ENCODE measurements around the gene ZNF385B.

The ZNF385B gene

GRCh38 chr2:179554639-179555386 is 306.6 kb downstream of the ZNF385B start:
- Histone ChIP-seq H3K27ac (replicated peaks) (no peak overlapping the region), H3K4me3 (replicated peaks; ENCODE audit: insufficient read depth, low read length) (no peak overlapping the region), H3K27me3 (ENCODE audit: insufficient read depth, poor library complexity, severe bottlenecking) (no peaks in the 10 kb centered on the region)
- DNase-seq (ENCODE audit: low read depth in 1 of 2, low spot score in 1 of 2): no peak
- no peak for TF ChIP-seq REST (IDR thresholded peaks at IDR 0.05; ENCODE audit: insufficient replicate concordance, low read depth)
- TF ChIP-seq SPI1 (IDR thresholded peaks at IDR 0.05; ENCODE audit: borderline replicate concordance, low read depth): no peak
- no peak for TF ChIP-seq POLR2AphosphoS5 (IDR thresholded peaks at IDR 0.05; ENCODE audit: low read depth)
- no peak for TF ChIP-seq CTCF (IDR thresholded peaks at IDR 0.05; ENCODE audit: insufficient read depth, low read length)
- no peak for TF ChIP-seq GABPA (IDR thresholded peaks at IDR 0.05; ENCODE audit: low read depth)

GRCh38 chr2:179553382-179553781 is 308.0 kb downstream of the ZNF385B start:
- DNase-seq (ENCODE audit: low read depth in 1 of 2, low spot score in 1 of 2): no peak
- H3K27me3 ChIP-seq (ENCODE audit: insufficient read depth, poor library complexity, severe bottlenecking): no peaks in the 10 kb centered on the region
- TF ChIP-seq POLR2AphosphoS5 (IDR thresholded peaks at IDR 0.05; ENCODE audit: low read depth): no peak
- no peak for TF ChIP-seq CTCF (IDR thresholded peaks at IDR 0.05; ENCODE audit: insufficient read depth, low read length)
- TF ChIP-seq REST (IDR thresholded peaks at IDR 0.05; ENCODE audit: insufficient replicate concordance, low read depth): no peak
- TF ChIP-seq SPI1 (IDR thresholded peaks at IDR 0.05; ENCODE audit: borderline replicate concordance, low read depth): no peak
- no peak overlapping the region for H3K4me3 ChIP-seq (replicated peaks; ENCODE audit: insufficient read depth, low read length)
- no peak overlapping the region for H3K27ac ChIP-seq (replicated peaks)

GRCh38 chr2:179551539-179552045 is 309.8 kb downstream of the ZNF385B start:
- H3K4me3 ChIP-seq (replicated peaks; ENCODE audit: insufficient read depth, low read length): no peak overlapping the region
- H3K27ac ChIP-seq (replicated peaks): no peak overlapping the region
- TF ChIP-seq POLR2AphosphoS5 (IDR thresholded peaks at IDR 0.05; ENCODE audit: low read depth) (no peak), SPI1 (IDR thresholded peaks at IDR 0.05; ENCODE audit: borderline replicate concordance, low read depth) (no peak), GABPA (IDR thresholded peaks at IDR 0.05; ENCODE audit: low read depth) (no peak), CTCF (IDR thresholded peaks at IDR 0.05; ENCODE audit: insufficient read depth, low read length) (no peak), REST (IDR thresholded peaks at IDR 0.05; ENCODE audit: insufficient replicate concordance, low read depth) (no peak)
- no peak for DNase-seq (ENCODE audit: low read depth in 1 of 2, low spot score in 1 of 2)
- H3K27me3 ChIP-seq (ENCODE audit: insufficient read depth, poor library complexity, severe bottlenecking): no peaks in the 10 kb centered on the region
